Measurements from ENCODE around the gene CLEC4G.
"Not testable (repeated sequence)": the region's sequence is repeated elsewhere in the genome, so short reads cannot be mapped to it uniquely, and the experiment has no call there.

The CLEC4G gene

GRCh38 chr19:7746306-7746705 lies 14.4 kb upstream of the CLEC4G start:
- not testable (repeated sequence) for DNase-seq

- no peak for DNase-seq
Observed at GRCh38 chr19:7744871-7745650, 13.2 kb upstream of the CLEC4G start.

GRCh38 chr19:7744199-7744786 lies 12.4 kb upstream of the CLEC4G start:
- DNase-seq = no peak

- DNase-seq = no peak
Observed at GRCh38 chr19:7743425-7743841, 11.5 kb upstream of the CLEC4G start.

GRCh38 chr19:7742991-7743390 lies 11.1 kb upstream of the CLEC4G start:
- DNase-seq = no peak

GRCh38 chr19:7742575-7742974 lies 10.7 kb upstream of the CLEC4G start:
- no peak for DNase-seq

- no peak for DNase-seq
Observed at GRCh38 chr19:7740682-7741054, 8.8 kb upstream of the CLEC4G start.

- DNase-seq = no peak
Observed at GRCh38 chr19:7739801-7740681, 8.1 kb upstream of the CLEC4G start.

GRCh38 chr19:7739211-7739755 lies 7.4 kb upstream of the CLEC4G start:
- no peak for DNase-seq

GRCh38 chr19:7738023-7738422 lies 6.1 kb upstream of the CLEC4G start:
- no peak for DNase-seq

- no peak for DNase-seq
Observed at GRCh38 chr19:7737215-7737614, 5.3 kb upstream of the CLEC4G start.

GRCh38 chr19:7736148-7736547 lies 4.2 kb upstream of the CLEC4G start:
- no peak for DNase-seq

- no peak for DNase-seq
Observed at GRCh38 chr19:7734220-7735203, 2.6 kb upstream of the CLEC4G start.

GRCh38 chr19:7733376-7733775 lies 1.5 kb upstream of the CLEC4G start:
- DNase-seq = no peak

GRCh38 chr19:7731615-7732014 lies 295 bp downstream of the CLEC4G start:
- no peak for DNase-seq

- no peak for DNase-seq
Observed at GRCh38 chr19:7731218-7731595, 703 bp downstream of the CLEC4G start.

GRCh38 chr19:7730286-7731217 lies 1.4 kb downstream of the CLEC4G start:
- DNase-seq = no peak

- DNase-seq = no peak
Observed at GRCh38 chr19:7729831-7730285, 2.1 kb downstream of the CLEC4G start.

GRCh38 chr19:7729211-7729610 lies 2.7 kb downstream of the CLEC4G start:
- DNase-seq = no peak

- no peak for DNase-seq
Observed at GRCh38 chr19:7725791-7726190, 6.1 kb downstream of the CLEC4G start.

- no peak for DNase-seq
Observed at GRCh38 chr19:7722231-7722651, 9.7 kb downstream of the CLEC4G start.
